ENCODE data around the gene CORO7. TPM values are rescaled to one million over a fixed set of nuclear protein-coding genes. Genes with fewer than 3 reads are reported as not detected.

Gene CORO7
- total RNA-seq, 1 experiment from 2014 or later: 14.3 TPM

GRCh38 chr16:4443986-4444385 lies 27.6 kb upstream of the CORO7 start:
- Histone ChIP-seq H3F3A (ENCODE audit: low read length, unreplicated experiment) (no peaks in the 10 kb centered on the region), H3K4me3 (ENCODE audit: low read length) (no peak overlapping the region), H3K27ac (ENCODE audit: low read length) (no peak overlapping the region), H3K9me2 (replicated peaks; ENCODE audit: low read length) (no peaks in the 10 kb centered on the region), H4K20me1 (ENCODE audit: low read length) (no peaks in the 10 kb centered on the region), H3K9ac (ENCODE audit: low read length) (no peak overlapping the region), H3K27me3 (ENCODE audit: low read length) (no peaks in the 10 kb centered on the region), H3K4me1 (ENCODE audit: insufficient read depth, low read length) (no peaks in the 10 kb centered on the region), H2AFZ (ENCODE audit: low read length) (no peak overlapping the region), H3K9me3 (ENCODE audit: low read length) (no peaks in the 10 kb centered on the region), H3K36me3 (ENCODE audit: low read depth, low read length) (peaks cover 38% of the 10 kb centered on the region), H3K4me2 (ENCODE audit: low read length) (no peak overlapping the region), H3K79me2 (ENCODE audit: low read length) (no peaks in the 10 kb centered on the region)
- no TSS peak for BruUV-seq (replicated peaks)
- ChIA-PET POLR2A (ENCODE audit: unreplicated experiment) (no interaction called here), CTCF (no interaction called here)
- ATAC-seq: no peak
- DNase-seq: no peak
- TF ChIP-seq, protein P1, sequence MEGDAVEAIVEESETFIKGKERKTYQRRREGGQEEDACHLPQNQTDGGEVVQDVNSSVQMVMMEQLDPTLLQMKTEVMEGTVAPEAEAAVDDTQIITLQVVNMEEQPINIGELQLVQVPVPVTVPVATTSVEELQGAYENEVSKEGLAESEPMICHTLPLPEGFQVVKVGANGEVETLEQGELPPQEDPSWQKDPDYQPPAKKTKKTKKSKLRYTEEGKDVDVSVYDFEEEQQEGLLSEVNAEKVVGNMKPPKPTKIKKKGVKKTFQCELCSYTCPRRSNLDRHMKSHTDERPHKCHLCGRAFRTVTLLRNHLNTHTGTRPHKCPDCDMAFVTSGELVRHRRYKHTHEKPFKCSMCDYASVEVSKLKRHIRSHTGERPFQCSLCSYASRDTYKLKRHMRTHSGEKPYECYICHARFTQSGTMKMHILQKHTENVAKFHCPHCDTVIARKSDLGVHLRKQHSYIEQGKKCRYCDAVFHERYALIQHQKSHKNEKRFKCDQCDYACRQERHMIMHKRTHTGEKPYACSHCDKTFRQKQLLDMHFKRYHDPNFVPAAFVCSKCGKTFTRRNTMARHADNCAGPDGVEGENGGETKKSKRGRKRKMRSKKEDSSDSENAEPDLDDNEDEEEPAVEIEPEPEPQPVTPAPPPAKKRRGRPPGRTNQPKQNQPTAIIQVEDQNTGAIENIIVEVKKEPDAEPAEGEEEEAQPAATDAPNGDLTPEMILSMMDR (conservative IDR thresholded peaks at IDR 0.05; ENCODE audit: low read depth, low read length): no peak
- no peak for TF ChIP-seq EZH2 (IDR thresholded peaks at IDR 0.05; ENCODE audit: low read length, unreplicated experiment)
- TF ChIP-seq EZH2phosphoT487 (IDR thresholded peaks at IDR 0.05; ENCODE audit: borderline replicate concordance, low read length): no peak
- intact Hi-C loops (cut with micrococcal nuclease): no loop called here

DNA sequence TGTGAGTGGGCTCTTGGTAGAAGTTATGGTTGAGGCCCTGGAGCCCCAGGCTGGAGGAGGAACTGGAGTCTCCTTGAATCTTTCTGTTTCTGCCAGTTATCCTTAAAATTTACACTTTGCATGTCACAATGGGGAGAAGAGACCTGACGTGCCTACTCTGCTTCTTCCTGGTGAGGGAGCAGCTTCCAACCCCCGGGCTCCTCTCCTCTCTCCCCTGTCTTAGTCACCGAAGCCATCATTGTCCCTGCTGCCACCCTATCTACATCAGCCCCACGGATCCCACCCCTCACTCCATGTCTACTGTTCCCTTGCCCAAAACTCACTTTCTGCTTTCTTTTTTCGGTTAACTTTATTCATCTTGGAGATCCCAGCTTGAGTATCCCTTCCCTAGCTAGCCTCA lies 26.9 kb upstream of the CORO7 start:
- no peak overlapping the region for H3K27ac ChIP-seq (ENCODE audit: low read length)
- peaks cover 37% of the 10 kb centered on the region for H3K36me3 ChIP-seq (ENCODE audit: low read depth, low read length)
- no peaks in the 10 kb centered on the region for H3K9me3 ChIP-seq (ENCODE audit: low read length)
- no peaks in the 10 kb centered on the region for H3K4me1 ChIP-seq (ENCODE audit: insufficient read depth, low read length)
- ATAC-seq (no peak), DNase-seq (no peak)
- no peak overlapping the region for H3K4me3 ChIP-seq (ENCODE audit: low read length)
- no TSS peak for BruUV-seq (replicated peaks)
- ChIA-PET CTCF (no interaction called here), POLR2A (ENCODE audit: unreplicated experiment) (no interaction called here)
- no peaks in the 10 kb centered on the region for H3F3A ChIP-seq (ENCODE audit: low read length, unreplicated experiment)
- no peaks in the 10 kb centered on the region for H4K20me1 ChIP-seq (ENCODE audit: low read length)
- TF ChIP-seq EZH2phosphoT487 (IDR thresholded peaks at IDR 0.05; ENCODE audit: borderline replicate concordance, low read length) (no peak), EZH2 (IDR thresholded peaks at IDR 0.05; ENCODE audit: low read length, unreplicated experiment) (no peak)
- TF ChIP-seq, protein P1 (conservative IDR thresholded peaks at IDR 0.05; ENCODE audit: low read depth, low read length): no peak
- no peak overlapping the region for H3K9ac ChIP-seq (ENCODE audit: low read length)
- H3K4me2 ChIP-seq (ENCODE audit: low read length): no peak overlapping the region
- H3K79me2 ChIP-seq (ENCODE audit: low read length): no peaks in the 10 kb centered on the region
- no peaks in the 10 kb centered on the region for H3K9me2 ChIP-seq (replicated peaks; ENCODE audit: low read length)
- no peaks in the 10 kb centered on the region for H3K27me3 ChIP-seq (ENCODE audit: low read length)
- no peak overlapping the region for H2AFZ ChIP-seq (ENCODE audit: low read length)
- intact Hi-C loops (cut with micrococcal nuclease): no loop called here

DNA sequence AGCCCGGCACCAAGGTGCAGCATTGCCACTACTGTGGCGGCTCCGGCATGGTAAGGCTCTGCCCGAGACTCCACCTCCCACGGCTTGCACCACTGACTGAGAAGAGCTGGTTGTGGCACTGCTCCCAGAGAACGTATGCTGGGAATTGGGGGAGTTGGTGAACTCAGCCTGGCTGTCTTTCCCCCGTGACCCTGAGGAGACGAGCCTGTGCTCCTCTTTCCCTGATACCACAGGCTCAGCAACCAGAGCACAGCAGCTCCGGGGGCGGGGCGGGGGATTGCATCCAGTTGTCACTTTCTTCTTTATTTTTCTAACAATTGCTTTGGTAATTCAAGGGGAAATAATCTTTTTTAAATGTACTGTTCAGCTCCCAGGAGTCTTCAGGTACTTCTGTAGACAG lies 26.0 kb upstream of the CORO7 start:
- Histone ChIP-seq H3K79me2 (ENCODE audit: low read length) (no peaks in the 10 kb centered on the region), H3K4me1 (ENCODE audit: insufficient read depth, low read length) (no peaks in the 10 kb centered on the region), H2AFZ (ENCODE audit: low read length) (no peak overlapping the region), H3F3A (ENCODE audit: low read length, unreplicated experiment) (no peaks in the 10 kb centered on the region), H3K4me2 (ENCODE audit: low read length) (no peak overlapping the region), H3K36me3 (ENCODE audit: low read depth, low read length) (peaks cover 40% of the 10 kb centered on the region), H3K9me3 (ENCODE audit: low read length) (no peaks in the 10 kb centered on the region), H3K9me2 (replicated peaks; ENCODE audit: low read length) (no peaks in the 10 kb centered on the region), H3K4me3 (ENCODE audit: low read length) (no peak overlapping the region), H3K27ac (ENCODE audit: low read length) (no peak overlapping the region), H3K9ac (ENCODE audit: low read length) (no peak overlapping the region), H4K20me1 (ENCODE audit: low read length) (no peaks in the 10 kb centered on the region), H3K27me3 (ENCODE audit: low read length) (no peaks in the 10 kb centered on the region)
- intact Hi-C loops (cut with micrococcal nuclease): no loop called here
- ATAC-seq (no peak), DNase-seq (no peak)
- CTCF ChIA-PET: no interaction called here
- BruUV-seq (replicated peaks): no TSS peak
- POLR2A ChIA-PET (ENCODE audit: unreplicated experiment): no interaction called here
- TF ChIP-seq EZH2phosphoT487 (IDR thresholded peaks at IDR 0.05; ENCODE audit: borderline replicate concordance, low read length) (no peak), EZH2 (IDR thresholded peaks at IDR 0.05; ENCODE audit: low read length, unreplicated experiment) (no peak)
- TF ChIP-seq, protein P1 (conservative IDR thresholded peaks at IDR 0.05; ENCODE audit: low read depth, low read length): no peak
